Measurements from ENCODE around the gene PRKD1.

Gene PRKD1

DNA sequence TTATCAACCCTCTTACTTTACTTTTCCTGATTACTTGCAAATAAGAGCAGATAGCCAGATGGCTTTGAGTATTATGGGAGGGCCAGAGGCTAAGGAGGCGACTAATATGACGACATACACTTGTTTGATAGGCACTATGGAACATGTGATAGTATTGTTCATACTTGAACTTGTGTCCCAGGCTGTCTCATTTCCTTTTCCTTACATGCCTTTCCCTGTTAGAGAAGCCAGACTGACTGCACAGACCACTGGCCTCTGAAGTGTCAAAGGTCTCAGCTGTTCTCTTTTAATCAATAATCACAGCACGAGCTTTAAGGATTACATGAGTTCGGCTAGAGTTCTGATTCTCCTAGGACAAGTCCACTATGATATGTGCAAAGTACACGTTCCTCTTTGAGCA lies 326.0 kb downstream of the PRKD1 start:
- 80% methylated on average over 1 of the region's 5 CpGs for WGBS (ENCODE audit: insufficient coverage)
- ChIA-PET POLR2A (no interaction called here), CTCF (no interaction called here)
- Histone ChIP-seq H3K36me3 (ENCODE audit: control insufficient read depth in 4 of 4, insufficient read depth in 4 of 4, low read length in 3 of 4) (no peaks in the 10 kb centered on the region), H3K27ac (ENCODE audit: insufficient read depth in 1 of 2, low read depth in 1 of 2, low read length in 2 of 2, poor library complexity in 1 of 2, severe bottlenecking in 2 of 2) (no peak overlapping the region), H3K4me1 (ENCODE audit: control extremely low read depth in 1 of 4, control insufficient read depth in 4 of 4, insufficient read depth in 4 of 4, low read length in 3 of 4) (no peaks in the 10 kb centered on the region), H3K27me3 (replicated peaks in 2 of 5; ENCODE audit: control insufficient read depth in 4 of 5, insufficient read depth in 5 of 5, low read length in 4 of 5) (no peaks in the 10 kb centered on the region), H3K4me3 (ENCODE audit: control insufficient read depth in 1 of 7, extremely low read depth in 1 of 7, insufficient read depth in 4 of 7, low read depth in 2 of 7, low read length in 6 of 7) (no peak overlapping the region), H3K9me3 (ENCODE audit: control extremely low read depth in 1 of 5, control insufficient read depth in 4 of 5, insufficient read depth in 2 of 5, low read depth in 1 of 5, low read length in 4 of 5) (no peaks in the 10 kb centered on the region)
- no peak for DNase-seq

DNA sequence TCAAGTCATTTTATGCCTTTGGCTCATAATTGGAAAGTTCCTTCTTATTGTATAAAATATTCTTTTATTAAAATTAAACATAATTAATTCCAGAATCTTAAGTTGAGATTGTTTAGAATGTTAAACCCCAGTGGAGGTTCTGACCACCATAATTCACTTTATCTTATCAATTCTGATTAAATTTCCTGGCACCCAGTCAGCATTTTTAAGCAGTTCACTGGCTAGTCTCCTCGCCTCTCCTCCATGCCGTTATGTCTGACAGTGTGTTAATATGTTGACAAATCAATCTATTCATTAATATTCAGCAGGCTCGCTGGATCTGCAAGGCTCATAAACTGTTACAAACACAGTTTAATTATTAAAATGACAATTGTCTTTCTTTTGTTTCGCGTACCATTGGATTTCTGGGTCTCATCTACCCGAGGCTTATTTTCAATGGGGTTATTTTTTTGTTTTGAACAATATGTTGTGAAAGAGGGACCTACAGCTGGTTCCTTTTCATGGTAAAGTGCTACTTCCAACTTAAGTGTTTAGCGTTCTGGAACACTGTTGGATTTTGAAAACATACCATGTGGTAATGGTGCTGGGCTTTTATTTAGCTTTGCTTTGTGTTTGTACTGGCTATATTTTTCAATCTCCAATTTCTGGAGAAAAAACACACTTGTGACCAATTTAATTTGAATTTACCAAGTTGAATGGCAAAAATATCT lies 339.7 kb downstream of the PRKD1 start:
- CTCF ChIA-PET = no interaction called here
- POLR2A ChIA-PET = no interaction called here
- Histone ChIP-seq H3K27me3 (replicated peaks in 2 of 5; ENCODE audit: control insufficient read depth in 4 of 5, insufficient read depth in 5 of 5, low read length in 4 of 5) (no peaks in the 10 kb centered on the region), H3K9me3 (ENCODE audit: control extremely low read depth in 1 of 5, control insufficient read depth in 4 of 5, insufficient read depth in 2 of 5, low read depth in 1 of 5, low read length in 4 of 5) (no peaks in the 10 kb centered on the region), H3K4me1 (ENCODE audit: control extremely low read depth in 1 of 4, control insufficient read depth in 4 of 4, insufficient read depth in 4 of 4, low read length in 3 of 4) (no peaks in the 10 kb centered on the region), H3K27ac (ENCODE audit: insufficient read depth in 1 of 2, low read depth in 1 of 2, low read length in 2 of 2, poor library complexity in 1 of 2, severe bottlenecking in 2 of 2) (no peak overlapping the region), H3K36me3 (ENCODE audit: control insufficient read depth in 4 of 4, insufficient read depth in 4 of 4, low read length in 3 of 4) (no peaks in the 10 kb centered on the region), H3K4me3 (ENCODE audit: control insufficient read depth in 1 of 7, extremely low read depth in 1 of 7, insufficient read depth in 4 of 7, low read depth in 2 of 7, low read length in 6 of 7) (no peak overlapping the region)
- 100% methylated on average over 2 of the region's 7 CpGs for WGBS (ENCODE audit: insufficient coverage)
- DNase-seq = no peak

DNA sequence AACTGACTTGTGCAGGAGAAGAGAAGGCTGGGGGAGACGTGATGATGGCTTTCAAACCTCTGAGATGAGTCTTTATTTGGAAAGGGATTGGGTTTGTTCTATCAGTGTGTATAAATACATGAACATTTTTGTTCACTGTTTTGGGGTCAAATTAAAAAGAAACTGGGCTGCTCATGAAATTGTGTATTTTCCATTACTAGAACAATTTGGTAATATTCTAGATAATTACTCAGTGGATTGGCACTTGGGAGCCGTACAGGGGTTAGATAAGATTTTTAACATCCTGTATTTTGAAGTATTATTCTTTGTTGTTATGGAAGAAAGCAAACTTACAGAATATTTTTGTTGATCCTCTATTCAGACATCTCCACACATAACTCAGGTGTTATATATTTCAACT lies 340.6 kb downstream of the PRKD1 start:
- Histone ChIP-seq H3K9me3 (ENCODE audit: control extremely low read depth in 1 of 5, control insufficient read depth in 4 of 5, insufficient read depth in 2 of 5, low read depth in 1 of 5, low read length in 4 of 5) (no peaks in the 10 kb centered on the region), H3K4me1 (ENCODE audit: control extremely low read depth in 1 of 4, control insufficient read depth in 4 of 4, insufficient read depth in 4 of 4, low read length in 3 of 4) (no peaks in the 10 kb centered on the region), H3K4me3 (ENCODE audit: control insufficient read depth in 1 of 7, extremely low read depth in 1 of 7, insufficient read depth in 4 of 7, low read depth in 2 of 7, low read length in 6 of 7) (no peak overlapping the region), H3K27ac (ENCODE audit: insufficient read depth in 1 of 2, low read depth in 1 of 2, low read length in 2 of 2, poor library complexity in 1 of 2, severe bottlenecking in 2 of 2) (no peak overlapping the region), H3K27me3 (replicated peaks in 2 of 5; ENCODE audit: control insufficient read depth in 4 of 5, insufficient read depth in 5 of 5, low read length in 4 of 5) (no peaks in the 10 kb centered on the region), H3K36me3 (ENCODE audit: control insufficient read depth in 4 of 4, insufficient read depth in 4 of 4, low read length in 3 of 4) (no peaks in the 10 kb centered on the region)
- ChIA-PET POLR2A (no interaction called here), CTCF (no interaction called here)
- DNase-seq = no peak
- WGBS (ENCODE audit: insufficient coverage) = 100% methylated on average over 1 of the region's 2 CpGs

DNA sequence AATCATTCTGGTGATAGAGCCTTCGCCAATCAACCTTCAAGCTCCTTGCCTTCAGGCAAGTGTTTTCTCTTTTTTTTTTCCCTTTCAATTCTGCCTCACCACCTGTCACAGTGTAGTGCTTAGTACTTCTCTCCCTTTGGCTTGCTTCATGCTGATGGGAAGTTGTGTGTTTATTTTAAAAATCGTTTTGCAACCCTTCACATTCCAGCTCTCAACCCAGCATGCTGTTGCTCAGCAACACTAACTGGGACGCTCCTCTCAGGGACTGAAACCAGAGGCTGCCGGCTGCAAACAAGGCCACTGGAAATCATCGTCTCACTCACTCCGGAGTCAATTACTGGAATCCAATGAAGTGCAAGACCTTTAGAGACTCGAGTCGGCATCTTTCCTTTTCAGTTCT lies 342.7 kb downstream of the PRKD1 start:
- CTCF ChIA-PET = no interaction called here

DNA sequence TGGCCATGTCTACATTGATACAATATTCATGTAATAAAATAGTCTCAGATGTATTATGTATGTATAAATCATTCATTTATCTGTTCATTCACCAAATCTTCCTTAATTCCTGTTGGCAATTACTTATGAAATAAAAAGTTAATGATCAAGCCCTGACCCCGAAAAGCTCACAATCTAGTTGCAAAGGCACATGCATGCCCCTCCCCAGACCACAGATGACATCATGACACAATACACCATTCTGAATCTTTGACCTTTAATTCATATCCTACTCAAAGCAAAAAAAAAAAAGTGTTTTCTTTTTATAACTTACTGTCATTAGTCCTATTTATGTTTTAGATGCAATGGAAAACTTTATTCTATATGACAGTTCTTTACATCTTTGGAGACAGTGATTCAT lies 346.9 kb downstream of the PRKD1 start:
- Histone ChIP-seq H3K36me3 (ENCODE audit: control insufficient read depth in 4 of 4, insufficient read depth in 4 of 4, low read length in 3 of 4) (no peaks in the 10 kb centered on the region), H3K9me3 (ENCODE audit: control extremely low read depth in 1 of 5, control insufficient read depth in 4 of 5, insufficient read depth in 2 of 5, low read depth in 1 of 5, low read length in 4 of 5) (no peaks in the 10 kb centered on the region), H3K27me3 (replicated peaks in 2 of 5; ENCODE audit: control insufficient read depth in 4 of 5, insufficient read depth in 5 of 5, low read length in 4 of 5) (no peaks in the 10 kb centered on the region), H3K27ac (ENCODE audit: insufficient read depth in 1 of 2, low read depth in 1 of 2, low read length in 2 of 2, poor library complexity in 1 of 2, severe bottlenecking in 2 of 2) (no peak overlapping the region), H3K4me3 (ENCODE audit: control insufficient read depth in 1 of 7, extremely low read depth in 1 of 7, insufficient read depth in 4 of 7, low read depth in 2 of 7, low read length in 6 of 7) (no peak overlapping the region), H3K4me1 (ENCODE audit: control extremely low read depth in 1 of 4, control insufficient read depth in 4 of 4, insufficient read depth in 4 of 4, low read length in 3 of 4) (no peaks in the 10 kb centered on the region)
- ChIA-PET POLR2A (no interaction called here), CTCF (no interaction called here)
- no CpG with 5 or more reads among the region's 1 CpG for WGBS (ENCODE audit: insufficient coverage)
- DNase-seq = no peak

More for the DNA sequence above, 342.7 kb downstream of the PRKD1 start:
- Histone ChIP-seq H3K9me3 (ENCODE audit: control extremely low read depth in 1 of 5, control insufficient read depth in 4 of 5, insufficient read depth in 2 of 5, low read depth in 1 of 5, low read length in 4 of 5) (no peaks in the 10 kb centered on the region), H3K27me3 (replicated peaks in 2 of 5; ENCODE audit: control insufficient read depth in 4 of 5, insufficient read depth in 5 of 5, low read length in 4 of 5) (no peaks in the 10 kb centered on the region), H3K4me1 (ENCODE audit: control extremely low read depth in 1 of 4, control insufficient read depth in 4 of 4, insufficient read depth in 4 of 4, low read length in 3 of 4) (no peaks in the 10 kb centered on the region), H3K4me3 (ENCODE audit: control insufficient read depth in 1 of 7, extremely low read depth in 1 of 7, insufficient read depth in 4 of 7, low read depth in 2 of 7, low read length in 6 of 7) (no peak overlapping the region), H3K36me3 (ENCODE audit: control insufficient read depth in 4 of 4, insufficient read depth in 4 of 4, low read length in 3 of 4) (no peaks in the 10 kb centered on the region), H3K27ac (ENCODE audit: insufficient read depth in 1 of 2, low read depth in 1 of 2, low read length in 2 of 2, poor library complexity in 1 of 2, severe bottlenecking in 2 of 2) (no peak overlapping the region)
- POLR2A ChIA-PET = no interaction called here
- DNase-seq = no peak
- WGBS (ENCODE audit: insufficient coverage) = 74% methylated on average over 8 of the region's 8 CpGs

DNA sequence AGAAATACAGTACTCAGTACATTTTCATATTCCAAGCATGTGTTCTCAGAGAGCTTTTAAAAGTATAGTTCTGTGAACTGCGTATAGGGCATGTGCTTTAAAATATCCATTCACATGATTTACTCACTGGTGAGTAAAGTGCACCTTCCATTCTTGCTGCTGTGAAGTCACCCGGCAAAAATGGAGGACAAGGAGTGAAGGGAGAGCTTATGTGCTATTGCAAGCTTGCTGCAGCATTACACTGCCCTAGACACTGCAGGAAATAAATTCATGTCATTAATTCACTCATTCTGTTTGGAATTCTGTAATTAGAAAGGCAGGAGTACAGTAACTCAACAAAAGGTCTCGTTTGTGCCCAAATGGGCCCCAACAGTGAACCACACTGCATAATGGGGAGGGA lies 347.8 kb downstream of the PRKD1 start:
- POLR2A ChIA-PET = no interaction called here
- DNase-seq = no peak
- H3K4me1 ChIP-seq (ENCODE audit: control extremely low read depth in 1 of 4, control insufficient read depth in 4 of 4, insufficient read depth in 4 of 4, low read length in 3 of 4) = no peaks in the 10 kb centered on the region
- H3K4me3 ChIP-seq (ENCODE audit: control insufficient read depth in 1 of 7, extremely low read depth in 1 of 7, insufficient read depth in 4 of 7, low read depth in 2 of 7, low read length in 6 of 7) = no peak overlapping the region
- H3K27ac ChIP-seq (ENCODE audit: insufficient read depth in 1 of 2, low read depth in 1 of 2, low read length in 2 of 2, poor library complexity in 1 of 2, severe bottlenecking in 2 of 2) = no peak overlapping the region
- H3K27me3 ChIP-seq (replicated peaks in 2 of 5; ENCODE audit: control insufficient read depth in 4 of 5, insufficient read depth in 5 of 5, low read length in 4 of 5) = no peaks in the 10 kb centered on the region
- no peaks in the 10 kb centered on the region for H3K36me3 ChIP-seq (ENCODE audit: control insufficient read depth in 4 of 4, insufficient read depth in 4 of 4, low read length in 3 of 4)
- no peaks in the 10 kb centered on the region for H3K9me3 ChIP-seq (ENCODE audit: control extremely low read depth in 1 of 5, control insufficient read depth in 4 of 5, insufficient read depth in 2 of 5, low read depth in 1 of 5, low read length in 4 of 5)
- WGBS (ENCODE audit: insufficient coverage) = 100% methylated on average over 3 of the region's 3 CpGs
- CTCF ChIA-PET = no interaction called here

DNA sequence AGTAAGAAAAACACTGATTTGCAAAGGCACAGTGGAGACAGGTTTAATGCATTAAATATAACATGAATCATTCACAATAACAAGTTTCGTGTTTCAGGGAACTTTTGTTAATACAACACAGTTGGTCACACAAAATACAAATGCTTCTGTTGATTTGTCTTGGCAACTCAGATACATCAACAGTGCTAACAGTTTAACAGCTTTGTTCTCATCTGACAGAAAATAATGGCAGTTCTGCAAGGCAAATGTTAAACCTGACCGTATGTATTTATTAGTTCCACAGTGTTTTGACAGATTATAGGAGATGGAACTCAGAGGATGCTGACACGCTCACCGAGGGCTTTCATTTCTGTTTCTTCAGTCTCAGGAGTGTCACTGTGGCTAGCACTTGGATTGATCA lies 350.7 kb downstream of the PRKD1 start:
- Histone ChIP-seq H3K36me3 (ENCODE audit: control insufficient read depth in 4 of 4, insufficient read depth in 4 of 4, low read length in 3 of 4) (no peaks in the 10 kb centered on the region), H3K4me1 (ENCODE audit: control extremely low read depth in 1 of 4, control insufficient read depth in 4 of 4, insufficient read depth in 4 of 4, low read length in 3 of 4) (no peaks in the 10 kb centered on the region), H3K4me3 (ENCODE audit: control insufficient read depth in 1 of 7, extremely low read depth in 1 of 7, insufficient read depth in 4 of 7, low read depth in 2 of 7, low read length in 6 of 7) (no peak overlapping the region), H3K9me3 (ENCODE audit: control extremely low read depth in 1 of 5, control insufficient read depth in 4 of 5, insufficient read depth in 2 of 5, low read depth in 1 of 5, low read length in 4 of 5) (no peaks in the 10 kb centered on the region), H3K27me3 (replicated peaks in 2 of 5; ENCODE audit: control insufficient read depth in 4 of 5, insufficient read depth in 5 of 5, low read length in 4 of 5) (no peaks in the 10 kb centered on the region), H3K27ac (ENCODE audit: insufficient read depth in 1 of 2, low read depth in 1 of 2, low read length in 2 of 2, poor library complexity in 1 of 2, severe bottlenecking in 2 of 2) (no peak overlapping the region)
- ChIA-PET CTCF (no interaction called here), POLR2A (no interaction called here)
- DNase-seq = no peak
- WGBS (ENCODE audit: insufficient coverage) = 96% methylated on average over 3 of the region's 4 CpGs

All from common myeloid progenitor, CD34-positive (primary cell).